GM19455 (cell line): Measurements from ENCODE around the gene PPP1R16B.

Experiments used
- ATAC-seq: cut with Tn5 transposase; IDR thresholded peaks from one replicate; pipeline ENCODE4 v1.9.1; 2021; ENCODE audit not compliant: unreplicated experiment

The PPP1R16B gene

GRCh38 chr20:38825901-38826625 lies 20.6 kb downstream of the PPP1R16B start:
- no peak for ATAC-seq

DNA sequence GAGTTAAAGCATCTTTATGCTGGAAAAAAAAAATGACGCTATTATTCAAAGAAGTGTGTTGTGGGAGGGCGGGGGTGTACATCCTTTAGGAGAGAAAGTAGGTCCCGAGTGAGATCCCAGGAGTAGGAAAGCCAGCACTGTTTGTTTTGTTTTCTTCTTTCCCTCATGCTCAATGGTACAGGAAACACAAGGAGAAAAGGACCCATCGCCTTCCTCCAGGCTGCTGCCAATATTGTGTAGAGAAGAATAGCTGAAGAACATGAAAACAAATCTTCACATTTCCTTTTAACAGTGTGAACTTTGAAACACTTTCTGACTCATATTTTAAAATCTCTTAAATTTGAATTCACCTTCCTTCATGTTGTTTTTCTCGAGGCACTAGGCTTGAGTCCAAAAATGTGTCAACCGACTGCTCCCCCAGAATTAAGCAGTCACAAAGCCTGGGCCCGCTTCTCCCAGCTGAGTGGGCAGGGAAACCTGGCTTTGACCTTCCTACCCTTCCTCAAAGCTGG lies 22.3 kb downstream of the PPP1R16B start:
- ATAC-seq = no peak

- no peak for ATAC-seq
Measured at GRCh38 chr20:38828514-38829295, 23.2 kb downstream of the PPP1R16B start.

- ATAC-seq = no peak
Measured at GRCh38 chr20:38829296-38829875, 23.9 kb downstream of the PPP1R16B start.

DNA sequence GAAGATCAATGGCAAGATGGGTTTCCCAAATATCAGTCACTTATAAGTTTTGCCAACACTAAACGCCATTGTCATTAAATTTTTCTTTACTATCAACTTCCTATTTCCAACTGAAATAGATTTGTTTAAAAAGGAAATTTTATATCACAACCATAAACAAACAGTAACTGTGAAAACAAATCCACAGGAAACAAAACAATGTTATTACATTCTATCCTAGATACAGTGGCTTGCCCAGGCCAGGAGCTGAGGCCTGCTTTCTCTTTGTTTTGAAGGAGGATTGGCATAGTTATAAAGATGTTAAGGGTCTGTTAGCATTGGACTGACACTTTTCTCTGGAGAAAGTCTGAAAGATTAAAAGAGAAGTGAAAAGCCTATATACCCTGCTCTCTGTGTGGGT lies 24.9 kb downstream of the PPP1R16B start:
- no peak for ATAC-seq

- no peak for ATAC-seq
Measured at GRCh38 chr20:38831049-38831691, 25.7 kb downstream of the PPP1R16B start.

GRCh38 chr20:38831995-38832620 lies 26.6 kb downstream of the PPP1R16B start:
- no peak for ATAC-seq

GRCh38 chr20:38833154-38833856 lies 27.8 kb downstream of the PPP1R16B start:
- ATAC-seq = no peak

GRCh38 chr20:38833857-38834164 lies 28.3 kb downstream of the PPP1R16B start:
- no peak for ATAC-seq

- ATAC-seq = no peak
Measured at GRCh38 chr20:38834868-38835267, 29.4 kb downstream of the PPP1R16B start.

DNA sequence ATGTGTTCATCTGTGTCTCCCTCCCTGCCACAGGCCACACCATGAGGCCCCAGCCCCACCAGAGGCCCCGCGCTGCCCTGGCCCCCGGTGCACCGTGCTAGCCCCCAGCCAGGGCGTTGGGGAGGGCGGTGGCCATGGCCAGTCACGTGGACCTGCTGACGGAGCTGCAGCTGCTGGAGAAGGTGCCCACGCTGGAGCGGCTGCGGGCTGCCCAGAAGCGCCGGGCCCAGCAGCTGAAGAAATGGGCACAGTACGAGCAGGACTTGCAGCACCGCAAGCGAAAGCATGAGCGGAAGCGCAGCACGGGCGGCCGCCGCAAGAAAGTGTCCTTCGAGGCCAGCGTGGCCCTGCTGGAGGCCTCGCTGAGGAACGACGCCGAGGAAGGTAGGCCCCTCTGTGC lies 30.3 kb downstream of the PPP1R16B start:
- no peak for ATAC-seq

DNA sequence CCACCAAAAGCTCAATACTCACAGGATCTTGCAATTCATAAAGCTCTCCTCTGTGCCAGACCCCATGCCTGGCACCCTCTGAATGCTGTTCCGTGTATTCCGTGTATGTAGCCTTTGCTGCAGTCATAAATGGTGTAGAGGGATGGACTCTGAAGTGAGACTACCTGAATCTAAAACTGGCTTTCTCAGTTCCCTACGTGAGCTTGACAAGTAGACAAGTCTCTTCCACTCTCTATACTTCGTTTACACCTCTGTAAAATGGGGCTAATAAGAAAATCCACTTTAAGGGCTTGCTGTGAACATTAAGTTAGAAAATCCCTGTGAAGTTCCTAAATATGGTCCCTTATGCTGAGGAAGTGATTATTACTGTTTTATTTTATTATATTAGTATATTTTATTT lies 31.5 kb downstream of the PPP1R16B start:
- no peak for ATAC-seq

GRCh38 chr20:38838326-38838725 lies 32.8 kb downstream of the PPP1R16B start:
- no peak for ATAC-seq

DNA sequence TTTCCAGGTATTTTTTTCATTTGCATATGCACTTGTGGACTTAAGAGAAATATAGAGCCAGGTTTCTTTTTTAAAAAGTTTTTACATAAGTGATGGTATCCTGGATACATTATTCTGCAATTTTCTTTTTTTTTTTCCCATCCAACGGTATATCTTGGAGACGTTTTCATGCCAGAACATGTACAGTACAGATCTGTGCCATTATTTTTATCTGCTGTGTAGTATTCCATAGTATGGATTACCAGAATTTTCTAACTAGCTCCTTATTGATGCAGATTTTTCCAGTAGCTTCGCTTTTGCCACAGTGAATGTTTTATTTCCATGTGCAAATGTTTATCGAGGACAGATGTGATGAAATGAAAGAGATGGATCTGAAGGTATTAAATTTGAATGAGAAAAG lies 34.1 kb downstream of the PPP1R16B start:
- ATAC-seq = no peak

DNA sequence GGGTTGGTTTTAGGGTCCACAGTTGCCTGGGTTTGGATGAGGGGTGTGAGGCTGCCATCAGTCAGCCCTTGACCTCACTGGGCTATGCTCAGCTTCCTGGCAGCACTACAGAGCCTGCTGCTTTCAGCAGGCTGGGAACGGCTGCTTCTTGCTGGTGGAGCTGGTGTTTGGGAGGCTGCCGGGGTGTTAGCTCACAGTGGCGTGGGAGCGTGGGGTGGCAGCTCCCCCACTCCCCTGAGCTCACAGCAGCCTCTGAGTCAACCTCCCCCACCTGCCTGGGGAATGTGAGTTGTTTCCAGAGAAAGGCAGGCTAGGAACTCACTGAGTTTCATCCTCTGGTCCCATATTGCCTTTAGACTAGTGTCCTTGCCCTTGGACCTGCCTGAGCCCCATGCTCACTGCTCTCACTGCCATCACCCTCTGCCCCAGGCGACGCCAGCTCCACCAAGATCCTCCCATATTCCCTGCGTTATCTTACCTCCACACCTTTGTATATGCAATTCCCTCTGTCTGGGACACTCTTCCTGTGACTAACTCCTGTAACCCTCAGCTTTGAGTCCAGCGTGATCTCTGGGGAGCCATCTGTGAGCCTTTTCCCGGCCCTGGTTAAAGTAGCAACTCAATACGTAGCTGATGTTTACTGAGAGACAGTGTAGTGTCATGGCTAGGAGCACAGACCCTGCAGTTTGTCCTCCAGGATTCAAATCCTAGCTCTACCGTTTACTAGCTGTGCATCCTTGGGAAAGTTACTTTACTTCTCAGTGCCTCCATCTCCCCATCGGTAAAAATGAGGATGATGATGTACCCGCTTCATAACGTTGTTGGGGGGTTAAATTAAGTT lies 34.8 kb downstream of the PPP1R16B start:
- no peak for ATAC-seq

DNA sequence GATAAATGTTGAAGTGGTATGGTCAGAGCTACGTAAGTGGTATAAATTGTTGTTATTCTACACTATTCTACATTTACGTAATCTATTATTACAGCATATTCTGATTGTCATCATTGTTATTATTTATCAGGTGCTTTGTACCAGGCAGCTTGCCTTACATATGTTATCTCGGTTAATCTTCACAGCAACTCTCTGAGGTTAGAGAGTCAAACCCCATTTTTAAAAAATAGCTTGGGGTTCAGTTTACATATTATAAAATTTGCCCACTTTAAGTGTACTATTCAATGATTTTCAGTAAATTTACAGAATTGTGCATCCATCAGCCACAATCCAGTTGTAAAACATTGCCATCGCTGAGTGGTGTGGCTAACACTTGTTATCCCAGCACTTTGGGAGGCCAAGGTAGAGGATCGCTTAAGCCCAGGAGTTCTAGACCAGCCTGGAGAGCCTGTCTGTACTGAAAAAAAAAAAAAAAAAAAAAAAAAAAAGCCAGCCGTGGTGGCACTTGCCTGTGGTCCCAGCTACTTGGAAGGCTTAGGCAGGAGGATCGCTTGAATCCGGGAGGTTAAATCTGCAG lies 35.5 kb downstream of the PPP1R16B start:
- ATAC-seq = no peak

- no peak for ATAC-seq
Measured at GRCh38 chr20:38841570-38841969, 36.1 kb downstream of the PPP1R16B start.

DNA sequence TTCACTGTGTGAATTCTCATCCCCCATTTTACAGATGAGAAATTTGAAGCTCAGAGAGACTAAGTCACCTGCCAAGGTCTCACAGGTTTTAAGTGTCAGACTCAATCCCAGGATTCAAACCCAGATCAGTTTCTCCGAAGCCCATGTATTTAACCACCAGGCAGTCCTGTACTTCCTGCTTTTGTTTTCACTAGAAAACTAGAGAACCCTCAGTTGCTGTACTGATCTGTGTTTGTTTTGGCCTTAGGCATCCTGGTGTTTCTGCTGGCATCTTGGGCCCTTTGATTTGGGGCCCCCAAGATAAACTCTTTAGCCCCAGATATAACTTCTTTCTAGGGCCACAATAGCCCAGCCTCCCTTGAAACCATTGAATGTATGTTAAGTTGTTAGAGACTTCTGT lies 36.5 kb downstream of the PPP1R16B start:
- ATAC-seq = peak; percentile 41

DNA sequence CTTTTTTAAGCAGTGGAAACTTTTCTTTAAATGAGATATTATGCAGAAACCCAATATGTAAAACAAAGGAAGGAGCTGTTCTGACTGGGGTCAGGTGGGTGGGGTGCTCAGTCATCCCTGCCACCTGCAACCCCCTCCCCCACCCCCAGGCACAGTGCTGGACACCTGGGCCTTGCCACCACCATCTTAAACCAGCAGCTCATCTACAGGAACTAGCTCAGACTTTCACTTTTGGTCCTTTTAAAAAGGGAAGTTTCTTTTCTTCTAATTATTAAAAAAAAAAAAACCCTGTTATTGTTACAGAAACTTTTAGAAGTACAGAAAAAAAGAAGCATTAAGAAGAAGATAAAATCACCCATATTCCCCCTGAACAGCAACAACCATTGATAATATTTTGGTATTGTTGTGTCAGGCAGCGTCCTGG lies 37.1 kb downstream of the PPP1R16B start:
- ATAC-seq = peak; percentile 93
